ENCODE data around the gene AGO1.

AGO1 gene

GRCh38 chr1:35936838-35937237 is 53.8 kb downstream of the AGO1 start:
- Histone ChIP-seq H3K36me3 (ENCODE audit: insufficient read depth, low read length) (no peaks in the 10 kb centered on the region), H4K20me1 (ENCODE audit: insufficient read depth, low read length, poor library complexity, severe bottlenecking) (peaks cover 58% of the 10 kb centered on the region), H3F3A (ENCODE audit: low read depth) (no peaks in the 10 kb centered on the region), H3K27me3 (ENCODE audit: insufficient read depth, low read length, poor library complexity, severe bottlenecking) (no peaks in the 10 kb centered on the region), H3K9me3 (ENCODE audit: insufficient read depth, low read depth, low read length) (no peaks in the 10 kb centered on the region), H3K4me2 (ENCODE audit: low read depth, low read length, poor library complexity, severe bottlenecking) (peak overlapping the region; percentile 49), H2AFZ (ENCODE audit: low read length) (no peak overlapping the region), H3K4me3 (ENCODE audit: low read length, poor library complexity, severe bottlenecking) (no peak overlapping the region), H3K9ac (ENCODE audit: low read depth, low read length, poor library complexity, severe bottlenecking) (no peak overlapping the region), H3K4me1 (ENCODE audit: insufficient read depth, low read length, poor library complexity, severe bottlenecking) (peaks cover 46% of the 10 kb centered on the region), H3K79me2 (ENCODE audit: insufficient read depth, low read length) (peaks cover 98% of the 10 kb centered on the region), H3K9me2 (replicated peaks; ENCODE audit: low read depth, low read length) (no peaks in the 10 kb centered on the region)
- no peak for TF ChIP-seq EZH2phosphoT487 (IDR thresholded peaks at IDR 0.05; ENCODE audit: borderline replicate concordance)
- TF ChIP-seq CTCF (conservative IDR thresholded peaks at IDR 0.05; ENCODE audit: low read length), result no peak

- Histone ChIP-seq H2AFZ (ENCODE audit: low read length) (no peak overlapping the region), H3K9me2 (replicated peaks; ENCODE audit: low read depth, low read length) (no peaks in the 10 kb centered on the region), H3K79me2 (ENCODE audit: insufficient read depth, low read length) (peaks cover 96% of the 10 kb centered on the region), H3K4me1 (ENCODE audit: insufficient read depth, low read length, poor library complexity, severe bottlenecking) (peaks cover 29% of the 10 kb centered on the region), H3K9ac (ENCODE audit: low read depth, low read length, poor library complexity, severe bottlenecking) (no peak overlapping the region), H3K4me2 (ENCODE audit: low read depth, low read length, poor library complexity, severe bottlenecking) (no peak overlapping the region), H3K27me3 (ENCODE audit: insufficient read depth, low read length, poor library complexity, severe bottlenecking) (no peaks in the 10 kb centered on the region), H3K36me3 (ENCODE audit: insufficient read depth, low read length) (no peaks in the 10 kb centered on the region), H3K9me3 (ENCODE audit: insufficient read depth, low read depth, low read length) (no peaks in the 10 kb centered on the region), H3F3A (ENCODE audit: low read depth) (no peaks in the 10 kb centered on the region), H3K4me3 (ENCODE audit: low read length, poor library complexity, severe bottlenecking) (no peak overlapping the region), H4K20me1 (ENCODE audit: insufficient read depth, low read length, poor library complexity, severe bottlenecking) (peaks cover 47% of the 10 kb centered on the region)
- TF ChIP-seq CTCF (conservative IDR thresholded peaks at IDR 0.05; ENCODE audit: low read length), result no peak
- no peak for TF ChIP-seq EZH2phosphoT487 (IDR thresholded peaks at IDR 0.05; ENCODE audit: borderline replicate concordance)
Measured at GRCh38 chr1:35939484-35939883, 56.5 kb downstream of the AGO1 start.

- Histone ChIP-seq H3K27me3 (ENCODE audit: insufficient read depth, low read length, poor library complexity, severe bottlenecking) (no peaks in the 10 kb centered on the region), H4K20me1 (ENCODE audit: insufficient read depth, low read length, poor library complexity, severe bottlenecking) (peaks cover 29% of the 10 kb centered on the region), H3K9me2 (replicated peaks; ENCODE audit: low read depth, low read length) (no peaks in the 10 kb centered on the region), H3K9me3 (ENCODE audit: insufficient read depth, low read depth, low read length) (no peaks in the 10 kb centered on the region), H3K36me3 (ENCODE audit: insufficient read depth, low read length) (peaks cover 8% of the 10 kb centered on the region; the same call in 1 of the 2 replicates), H3K4me1 (ENCODE audit: insufficient read depth, low read length, poor library complexity, severe bottlenecking) (peaks cover 6% of the 10 kb centered on the region), H3K9ac (ENCODE audit: low read depth, low read length, poor library complexity, severe bottlenecking) (no peak overlapping the region), H2AFZ (ENCODE audit: low read length) (no peak overlapping the region), H3K4me2 (ENCODE audit: low read depth, low read length, poor library complexity, severe bottlenecking) (no peak overlapping the region), H3K79me2 (ENCODE audit: insufficient read depth, low read length) (peaks cover 70% of the 10 kb centered on the region), H3F3A (ENCODE audit: low read depth) (no peaks in the 10 kb centered on the region), H3K4me3 (ENCODE audit: low read length, poor library complexity, severe bottlenecking) (no peak overlapping the region)
- no peak for TF ChIP-seq EZH2phosphoT487 (IDR thresholded peaks at IDR 0.05; ENCODE audit: borderline replicate concordance)
- TF ChIP-seq CTCF (conservative IDR thresholded peaks at IDR 0.05; ENCODE audit: low read length), result no peak
Measured at GRCh38 chr1:35945327-35945726, 62.3 kb downstream of the AGO1 start.

All from Loucy (cell line).